ENCODE measurements around the gene PIP5K1B. TPM values are rescaled to one million over a fixed set of nuclear protein-coding genes. Genes with fewer than 3 reads are reported as not detected.

Gene PIP5K1B
- total RNA-seq, 4 donors from 2014 or later, result 0.63 to 1.6 (median 0.98) TPM

DNA sequence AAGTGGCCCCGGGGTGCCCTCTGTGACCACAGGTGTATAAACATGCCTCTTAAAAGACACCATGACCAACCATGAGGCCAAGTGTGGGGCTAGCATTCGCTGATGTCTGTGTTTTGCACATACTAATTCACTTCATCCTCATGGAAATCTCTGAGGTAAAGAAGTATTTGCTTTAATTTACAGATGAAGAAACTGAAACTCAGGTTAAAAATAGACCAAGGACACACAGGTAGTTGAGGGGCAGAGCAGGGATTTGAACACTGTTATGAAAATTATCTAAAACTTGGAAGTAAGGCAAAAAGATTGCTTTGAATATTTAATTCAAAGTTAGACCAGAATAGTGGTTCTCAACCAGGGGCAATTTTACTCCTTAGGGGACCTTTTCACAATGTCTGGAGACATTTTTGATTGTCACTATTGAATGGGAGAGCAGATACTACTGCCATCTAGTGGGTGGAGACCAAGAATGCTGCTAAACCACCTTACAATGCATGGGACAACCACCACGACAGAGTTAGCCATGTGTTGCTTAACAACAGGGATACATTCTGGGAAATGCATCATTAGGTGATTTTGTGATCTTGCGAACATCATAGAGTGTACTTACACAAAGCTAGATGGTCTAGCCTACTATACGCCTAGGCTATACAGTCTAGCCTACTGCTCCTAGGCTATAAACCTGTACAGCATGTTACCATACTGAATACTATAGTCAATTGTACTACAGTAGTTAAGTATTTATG, 322.5 kb downstream of the PIP5K1B start:
- no peaks in the 10 kb centered on the region for H3K27me3 ChIP-seq
- H3K9me3 ChIP-seq, result no peaks in the 10 kb centered on the region
- no peak overlapping the region for H3K4me3 ChIP-seq (replicated peaks in 1 of 3)
- no peaks in the 10 kb centered on the region for H3K36me3 ChIP-seq
- WGBS, 2 donors, result 54 to 59% methylated on average over 5 of the region's 5 CpGs
- TF ChIP-seq CTCF (IDR thresholded peaks at IDR 0.05) (peak; percentile 44 to 86 (median 55)), POLR2A (IDR thresholded peaks at IDR 0.05) (no peak)
- H3K4me1 ChIP-seq, result no peaks in the 10 kb centered on the region
- peak in 1 of 2 donors; percentile 17 for DNase-seq
- no peak overlapping the region for H3K27ac ChIP-seq
- intact Hi-C loops (cut with DNase I), result no loop called here

DNA sequence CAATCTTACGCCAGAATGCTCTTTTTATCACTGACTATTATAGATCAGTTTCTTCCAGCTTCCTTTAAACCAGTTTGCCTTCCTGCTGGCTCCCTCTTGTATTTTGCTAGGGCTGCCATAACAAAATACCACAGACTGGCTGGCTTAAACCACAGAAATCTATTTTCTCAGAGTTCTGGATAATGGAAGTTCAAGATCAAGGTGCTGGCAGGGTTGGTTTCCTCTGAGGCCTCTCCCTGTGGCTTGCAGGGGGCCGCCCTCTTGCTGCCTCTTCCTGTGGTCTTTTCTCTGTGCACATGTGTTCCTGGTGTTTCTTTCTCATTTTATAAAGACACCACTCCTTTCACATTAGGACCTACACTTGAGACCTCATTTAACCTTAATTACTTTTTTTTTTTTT, 323.7 kb downstream of the PIP5K1B start:
- 81 to 89% methylated on average over 2 of the region's 2 CpGs for WGBS, 2 donors
- DNase-seq, result no peak
- Histone ChIP-seq H3K4me3 (replicated peaks in 1 of 3) (no peak overlapping the region), H3K27me3 (no peaks in the 10 kb centered on the region), H3K36me3 (no peaks in the 10 kb centered on the region), H3K4me1 (no peaks in the 10 kb centered on the region), H3K9me3 (no peaks in the 10 kb centered on the region), H3K27ac (no peak overlapping the region)
- TF ChIP-seq POLR2A (IDR thresholded peaks at IDR 0.05) (no peak), CTCF (IDR thresholded peaks at IDR 0.05) (no peak)
- intact Hi-C loops (cut with DNase I), result no loop called here

- no peak overlapping the region for H3K27ac ChIP-seq
- DNase-seq, result no peak
- no peaks in the 10 kb centered on the region for H3K27me3 ChIP-seq
- H3K4me3 ChIP-seq (replicated peaks in 1 of 3), result no peak overlapping the region
- no peaks in the 10 kb centered on the region for H3K9me3 ChIP-seq
- no peaks in the 10 kb centered on the region for H3K4me1 ChIP-seq
- H3K36me3 ChIP-seq, result no peaks in the 10 kb centered on the region
- intact Hi-C loops (cut with DNase I), result no loop called here
- no peak for TF ChIP-seq POLR2A (IDR thresholded peaks at IDR 0.05)
- TF ChIP-seq CTCF (IDR thresholded peaks at IDR 0.05), result no peak
These were observed 324.5 kb downstream of the PIP5K1B start for GRCh38 chr9:69029535-69029934.

GRCh38 chr9:69030851-69031645, 326.0 kb downstream of the PIP5K1B start:
- WGBS, 2 donors, result 77 to 85% methylated on average over 1 of the region's 1 CpG
- Histone ChIP-seq H3K27me3 (no peaks in the 10 kb centered on the region), H3K4me3 (replicated peaks in 1 of 3) (no peak overlapping the region), H3K4me1 (no peaks in the 10 kb centered on the region), H3K36me3 (no peaks in the 10 kb centered on the region), H3K9me3 (no peaks in the 10 kb centered on the region), H3K27ac (no peak overlapping the region)
- intact Hi-C loops (cut with DNase I), result no loop called here
- TF ChIP-seq POLR2A (IDR thresholded peaks at IDR 0.05), result no peak
- TF ChIP-seq CTCF (IDR thresholded peaks at IDR 0.05), result no peak
- DNase-seq, result no peak

DNA sequence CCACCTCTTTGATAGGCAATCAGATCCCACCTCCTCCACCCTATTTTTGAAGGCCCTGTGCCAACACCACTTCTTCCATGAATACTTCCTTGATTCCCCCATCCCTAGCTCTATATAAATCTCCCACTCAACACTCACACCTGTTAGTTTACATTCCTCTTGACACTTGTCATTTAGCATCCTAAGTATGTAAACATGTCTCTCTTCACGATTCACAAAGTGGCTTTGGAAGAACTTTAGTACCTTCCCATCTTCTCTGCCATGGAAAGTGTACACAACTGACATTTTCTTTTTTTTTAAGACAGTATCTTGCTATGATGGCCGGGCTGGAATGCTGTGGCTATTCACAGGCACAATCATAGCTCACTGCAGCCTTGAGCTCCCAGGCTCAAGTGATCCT, 329.0 kb downstream of the PIP5K1B start:
- intact Hi-C loops (cut with DNase I), result no loop called here
- no peaks in the 10 kb centered on the region for H3K36me3 ChIP-seq
- DNase-seq, result no peak
- TF ChIP-seq POLR2A (IDR thresholded peaks at IDR 0.05) (no peak), CTCF (IDR thresholded peaks at IDR 0.05) (no peak)
- H3K4me1 ChIP-seq, result peaks cover 0 to 5% of the 10 kb centered on the region in 2 donors
- H3K27me3 ChIP-seq, result no peaks in the 10 kb centered on the region
- no peak overlapping the region for H3K27ac ChIP-seq
- 60 to 65% methylated on average over 2 of the region's 2 CpGs for WGBS, 2 donors
- no peaks in the 10 kb centered on the region for H3K9me3 ChIP-seq
- H3K4me3 ChIP-seq (replicated peaks in 1 of 3), result no peak overlapping the region
